NOMO-1 (cell line): ENCODE measurements around the gene IGFL4.
A peak's percentile ranks its signal among the peaks of the same experiment; 100 is the strongest.

Source experiments
- DNase-seq, 2 experiments: peaks; one replicate each; lab custom pipeline; 2025; ENCODE audit not compliant: unreplicated experiment in 2 of 2; lab: John Stamatoyannopoulos, UW

Gene IGFL4

DNA sequence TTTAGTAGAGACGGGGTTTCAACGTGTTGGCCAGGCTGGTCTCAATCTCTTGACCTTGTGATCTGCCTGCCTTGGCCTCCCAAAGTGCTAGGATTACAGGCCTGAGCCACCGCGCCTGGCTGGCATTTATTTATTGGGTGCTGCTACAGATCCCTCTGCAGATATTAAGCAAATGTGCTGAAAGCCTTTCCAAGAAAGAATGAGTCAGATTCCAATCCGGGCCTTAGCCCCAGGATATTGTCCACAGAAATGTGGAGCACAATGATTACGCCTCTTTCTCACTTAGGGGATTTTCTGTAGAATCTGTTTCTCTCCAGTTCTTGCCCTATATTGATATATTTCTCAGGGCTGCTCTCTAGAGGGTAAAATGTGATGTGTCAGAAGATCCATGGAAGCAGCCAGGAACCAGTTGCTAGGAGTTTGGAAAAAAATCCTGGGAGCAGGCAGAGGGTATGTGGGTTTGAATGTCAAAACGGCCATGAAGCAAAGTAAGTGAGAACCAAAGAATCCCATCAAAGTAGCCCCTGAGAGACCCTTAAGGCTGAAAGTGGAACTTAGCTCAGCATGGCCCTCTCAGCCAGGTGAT lies 24.8 kb upstream of the IGFL4 start:
- no peak for DNase-seq

DNA sequence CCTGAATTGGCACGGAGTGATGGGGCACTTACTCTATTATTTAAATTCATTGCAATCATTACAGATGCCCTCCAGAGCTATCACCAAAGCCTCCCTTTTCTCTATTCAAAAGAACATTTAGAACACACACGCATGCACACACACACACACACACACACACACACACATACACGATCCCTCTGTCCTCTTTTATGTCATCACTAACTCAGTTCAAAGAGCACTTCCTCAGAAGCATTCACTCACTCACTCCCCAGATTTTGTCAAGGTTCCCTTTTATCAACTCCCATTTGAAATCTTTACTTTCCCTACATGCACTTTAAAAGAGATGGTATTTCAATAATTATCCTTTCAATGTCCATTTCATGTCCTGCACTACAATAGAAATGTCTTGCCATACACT lies 22.4 kb upstream of the IGFL4 start:
- no peak for DNase-seq

DNA sequence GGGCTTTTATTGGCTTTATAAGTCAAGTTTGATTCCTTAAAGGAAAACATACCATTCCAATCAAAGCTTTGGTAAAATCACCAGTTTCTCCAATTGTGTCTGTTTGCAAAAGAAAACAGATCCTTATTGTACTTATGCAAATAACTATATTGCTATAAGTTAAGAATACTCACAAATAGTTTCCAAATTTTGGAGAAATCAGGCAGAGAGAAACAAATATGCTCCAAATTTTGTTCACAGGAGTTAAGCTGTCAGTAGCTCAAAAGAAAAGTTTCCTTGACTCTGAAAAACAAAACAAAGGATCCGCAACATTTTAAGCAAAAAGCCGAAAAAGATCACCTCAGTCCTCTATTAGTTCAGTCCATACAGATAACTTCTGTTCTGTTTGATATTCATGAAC lies 19.2 kb upstream of the IGFL4 start:
- no peak for DNase-seq

DNA sequence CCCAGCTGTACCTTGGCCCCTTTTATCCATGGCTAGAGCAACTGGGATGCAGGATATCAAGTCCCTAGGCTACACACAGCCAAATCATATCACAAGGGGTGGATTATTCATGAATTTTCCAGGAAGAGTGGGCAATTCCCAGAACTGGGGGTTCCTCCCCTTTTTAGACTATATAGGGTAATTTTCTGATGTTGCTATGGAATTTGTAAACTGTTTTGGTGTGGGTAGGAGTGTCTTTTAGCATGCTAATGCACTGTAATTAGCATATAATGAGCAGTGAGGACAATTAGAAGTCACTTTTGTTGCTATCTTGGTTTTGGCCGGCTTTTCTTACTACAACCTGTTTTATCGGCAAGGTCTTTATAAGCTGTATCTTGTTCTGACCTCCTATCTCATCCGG lies 18.0 kb upstream of the IGFL4 start:
- no peak for DNase-seq

DNA sequence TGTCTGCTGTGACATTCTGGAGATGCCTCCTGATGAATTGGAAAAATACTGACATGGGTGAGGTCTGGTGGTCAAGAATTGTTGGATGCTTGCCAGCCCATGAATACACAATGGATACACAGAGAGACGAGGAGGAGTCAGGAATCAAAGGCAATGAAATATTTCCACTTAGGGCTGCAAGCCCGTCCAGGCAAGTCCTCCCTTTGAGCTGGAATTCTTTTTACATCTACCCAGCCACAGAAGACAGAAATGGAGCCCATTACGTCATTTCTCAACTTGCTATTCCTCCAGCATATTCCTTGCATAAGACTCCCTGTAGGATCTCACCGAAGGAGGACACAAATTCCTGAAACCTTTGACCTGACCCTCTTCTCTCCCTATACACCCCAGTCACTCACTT lies 15.7 kb upstream of the IGFL4 start:
- DNase-seq: no peak

DNA sequence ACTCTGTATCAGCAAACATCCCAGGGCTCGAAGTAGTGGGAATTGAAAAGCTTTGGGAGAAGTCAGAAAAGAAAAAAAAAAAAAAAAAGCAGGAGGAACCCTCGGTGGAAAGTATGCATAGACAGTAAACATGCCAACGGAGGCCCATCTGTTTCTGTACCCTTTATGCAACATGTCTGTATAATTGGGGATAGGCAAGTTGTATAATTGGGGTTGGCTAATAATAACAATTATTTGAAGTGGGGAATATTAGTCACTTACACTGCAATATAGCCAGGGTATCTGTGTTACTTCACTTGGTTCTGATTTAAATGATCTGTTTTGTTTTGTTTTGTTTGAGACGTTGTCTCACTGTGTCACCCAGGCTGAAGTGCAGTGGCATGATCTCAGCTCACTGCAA lies 12.1 kb upstream of the IGFL4 start:
- no peak for DNase-seq

DNA sequence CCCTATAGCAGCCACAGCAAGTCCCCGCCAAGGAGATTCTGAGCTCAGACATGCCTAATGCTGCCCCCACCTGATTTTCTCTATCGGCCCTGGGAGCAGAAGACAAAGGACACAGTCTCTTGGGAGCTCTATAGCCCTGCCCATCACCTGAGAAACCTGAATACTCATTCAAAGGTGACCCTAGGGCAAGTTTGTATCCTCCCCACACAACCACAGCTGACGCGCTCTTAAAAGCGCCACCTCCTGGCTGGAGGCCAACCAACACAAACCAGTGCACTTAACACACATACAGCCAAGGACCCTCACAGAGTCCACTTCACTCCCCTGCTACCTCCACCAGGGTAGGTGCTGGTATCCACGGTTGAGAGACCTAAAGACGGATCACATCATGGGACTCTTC lies 8.8 kb upstream of the IGFL4 start:
- DNase-seq: no peak

DNA sequence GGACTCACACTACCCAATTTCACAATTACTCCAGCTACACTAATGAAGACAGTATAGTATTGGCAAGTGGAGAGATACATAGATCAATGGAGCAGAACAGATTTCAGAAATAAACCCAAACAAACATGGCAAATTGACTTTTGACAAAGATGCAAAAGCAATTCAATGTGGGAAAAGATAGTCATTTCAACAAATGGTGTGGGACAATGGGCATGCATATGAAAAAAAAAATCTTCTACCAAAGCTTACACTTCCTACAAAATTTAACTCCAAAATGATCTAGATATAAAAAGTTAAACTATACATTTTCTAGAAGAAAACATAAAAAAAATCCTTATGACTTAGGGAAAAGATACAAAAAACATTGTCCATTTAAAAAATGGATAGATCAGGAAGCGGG lies 2.7 kb upstream of the IGFL4 start:
- DNase-seq: no peak

DNA sequence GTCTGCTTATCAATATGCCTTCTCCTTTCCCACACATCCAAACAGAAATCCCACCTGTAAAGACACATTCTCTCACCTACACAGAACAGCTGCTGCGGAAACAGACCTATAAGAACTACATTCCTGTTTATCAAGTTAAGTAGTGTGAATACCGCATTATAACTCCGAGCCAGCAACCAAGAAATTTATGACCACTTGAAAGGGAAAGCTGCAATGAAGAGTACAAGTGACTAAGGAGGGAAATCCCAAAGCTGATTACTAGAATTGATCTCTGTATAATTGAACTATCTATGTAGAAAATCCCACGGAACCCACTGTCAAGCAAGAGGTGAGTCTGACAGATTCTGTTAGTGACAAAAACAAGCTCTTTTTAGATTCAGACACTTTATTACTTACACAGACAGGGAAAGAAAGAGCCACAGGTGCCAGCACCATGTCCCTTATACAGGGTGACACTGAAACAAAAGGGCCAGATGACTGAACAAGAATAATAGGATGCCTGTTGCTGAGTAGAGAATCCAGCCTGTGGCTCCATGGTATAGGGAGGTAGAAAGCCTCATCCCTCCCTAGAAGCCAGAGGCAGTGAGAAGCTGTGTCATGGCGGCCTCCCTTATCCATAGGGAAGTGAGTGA lies 1.6 kb upstream of the IGFL4 start:
- DNase-seq: no peak

DNA sequence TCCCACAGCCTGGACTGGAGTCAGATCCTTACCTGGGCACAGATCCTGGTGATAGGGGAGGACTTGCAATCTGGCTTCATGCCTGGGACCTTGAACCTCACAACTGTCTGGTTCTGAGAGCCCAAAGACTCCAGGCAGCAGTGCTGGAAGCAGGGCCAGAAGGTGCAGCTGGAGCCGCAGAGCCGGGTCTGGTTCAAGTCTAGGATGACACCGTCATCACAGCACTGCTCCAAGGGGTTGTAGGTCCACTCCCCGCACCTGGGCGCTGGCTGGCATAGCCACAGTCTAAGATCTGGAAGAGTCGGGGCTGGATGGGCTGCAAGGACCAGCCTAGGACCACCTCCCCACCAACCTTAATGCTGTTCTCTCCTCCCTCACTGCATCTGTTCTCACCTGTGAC lies 677 bp downstream of the IGFL4 start:
- no peak for DNase-seq

DNA sequence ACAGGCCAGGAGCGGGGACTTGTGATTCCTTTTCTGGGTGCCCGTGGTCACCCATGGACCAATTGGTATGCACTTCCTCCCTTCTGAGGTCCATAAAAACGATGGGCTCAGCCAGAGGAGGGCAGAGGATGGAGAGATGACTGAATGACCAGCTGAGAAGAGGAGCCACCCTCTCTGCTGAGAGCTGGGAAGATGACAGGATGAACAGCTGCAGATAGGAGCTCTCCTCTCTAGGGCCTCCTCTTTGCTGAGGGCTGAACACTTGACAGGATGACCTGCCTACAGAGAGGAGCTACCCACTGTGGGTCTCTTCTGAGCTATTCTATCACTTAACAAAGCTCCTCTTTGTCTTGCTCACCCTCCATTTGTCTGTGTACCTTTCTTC lies 4.1 kb downstream of the IGFL4 start:
- DNase-seq: no peak

DNA sequence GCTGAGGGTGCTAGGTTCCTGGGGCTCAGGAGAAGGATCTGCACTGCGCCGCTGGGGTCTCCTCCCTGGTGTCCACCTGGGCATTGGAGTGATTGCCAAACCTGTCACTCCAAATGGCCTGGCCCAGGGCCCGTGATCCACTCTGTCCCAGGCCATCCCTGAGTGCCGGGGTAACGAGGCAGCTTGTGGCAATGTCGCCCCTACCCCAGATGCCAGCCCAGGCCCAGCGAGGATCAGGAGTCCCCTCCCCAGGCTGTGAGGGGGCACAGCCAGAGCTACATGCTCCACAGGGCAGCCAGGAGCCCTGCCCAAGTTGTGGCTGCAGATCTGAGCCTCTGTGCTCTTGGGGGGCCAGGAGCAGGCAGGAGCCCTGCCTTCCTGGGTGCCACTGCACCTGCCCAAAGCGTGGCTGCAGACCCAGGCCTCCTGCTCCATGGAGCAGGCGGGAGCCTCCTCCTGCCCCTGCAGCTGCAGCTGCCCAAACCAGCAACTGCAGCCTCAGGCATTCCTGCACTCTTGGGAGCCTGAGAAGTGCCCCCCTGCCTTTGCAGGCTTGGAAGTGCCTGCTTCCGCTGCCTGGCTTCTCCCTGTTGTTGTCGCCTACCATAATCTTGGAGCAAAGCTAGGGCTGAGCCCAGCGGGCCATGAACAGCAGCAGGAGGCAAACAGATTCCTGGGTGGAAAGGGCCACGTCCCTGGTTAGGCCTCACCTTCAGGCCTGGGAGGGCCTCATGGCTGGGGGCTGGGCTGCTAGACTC lies 4.6 kb downstream of the IGFL4 start:
- DNase-seq: no peak

DNA sequence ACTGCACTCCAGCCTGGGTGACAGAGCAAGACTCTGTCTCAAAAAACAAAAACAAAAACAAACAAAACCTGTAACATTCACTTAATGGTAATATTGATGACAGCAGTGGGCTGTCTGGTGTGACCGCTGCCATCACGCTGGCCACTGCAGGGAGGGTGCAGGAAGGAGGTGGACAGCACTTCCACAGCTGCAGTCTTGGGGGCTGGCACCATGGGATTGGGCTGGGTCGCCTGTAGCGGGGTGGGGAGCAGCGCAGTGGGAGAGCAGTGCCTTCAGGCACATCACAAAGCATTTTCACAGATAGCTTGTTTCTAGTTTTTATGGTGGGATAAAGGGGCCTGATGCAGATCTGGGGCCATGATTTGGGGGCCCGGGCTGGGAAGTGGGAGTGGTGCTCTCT lies 5.3 kb downstream of the IGFL4 start:
- no peak for DNase-seq

DNA sequence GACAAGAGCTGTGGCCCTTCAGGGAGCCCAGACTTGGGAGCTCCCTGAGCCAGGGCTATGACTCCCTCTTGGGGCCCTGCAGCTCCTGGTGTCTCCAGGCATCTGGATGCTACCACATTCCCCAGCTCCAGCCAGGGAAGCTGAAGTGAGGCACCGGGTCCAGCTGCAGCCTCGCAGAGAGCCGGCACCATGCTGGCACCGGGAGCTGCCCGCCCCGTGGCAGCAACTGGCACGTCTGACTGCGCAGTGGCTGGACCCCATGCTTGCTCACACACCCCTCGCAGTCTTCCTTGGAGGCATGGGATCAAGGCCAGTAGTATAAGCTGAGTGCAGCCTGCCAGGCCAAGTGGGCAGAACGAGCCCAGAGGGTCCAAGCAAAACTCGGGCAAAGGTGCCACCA lies 7.4 kb downstream of the IGFL4 start:
- DNase-seq: no peak

DNA sequence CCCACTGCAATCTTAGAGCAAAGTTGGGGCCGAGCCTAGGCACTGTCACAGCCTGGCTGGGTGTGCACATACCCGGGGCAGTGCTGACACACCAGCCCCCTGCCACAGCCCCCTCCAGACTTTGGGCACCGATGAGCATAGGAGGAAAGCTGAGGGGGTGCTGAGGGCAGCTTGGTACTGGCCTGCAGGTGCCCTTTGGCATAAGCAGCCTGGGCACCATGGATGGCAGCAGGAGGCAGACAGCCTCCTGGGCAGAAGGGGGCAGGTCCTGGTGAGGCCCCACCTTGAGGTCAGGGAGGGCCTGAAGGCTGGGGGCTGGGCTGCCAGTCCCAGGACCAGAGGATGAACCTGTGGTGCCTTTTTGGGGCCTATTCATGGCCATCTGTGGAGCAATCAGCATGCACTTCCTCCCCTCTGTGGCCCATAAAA lies 8.2 kb downstream of the IGFL4 start:
- DNase-seq: no peak

DNA sequence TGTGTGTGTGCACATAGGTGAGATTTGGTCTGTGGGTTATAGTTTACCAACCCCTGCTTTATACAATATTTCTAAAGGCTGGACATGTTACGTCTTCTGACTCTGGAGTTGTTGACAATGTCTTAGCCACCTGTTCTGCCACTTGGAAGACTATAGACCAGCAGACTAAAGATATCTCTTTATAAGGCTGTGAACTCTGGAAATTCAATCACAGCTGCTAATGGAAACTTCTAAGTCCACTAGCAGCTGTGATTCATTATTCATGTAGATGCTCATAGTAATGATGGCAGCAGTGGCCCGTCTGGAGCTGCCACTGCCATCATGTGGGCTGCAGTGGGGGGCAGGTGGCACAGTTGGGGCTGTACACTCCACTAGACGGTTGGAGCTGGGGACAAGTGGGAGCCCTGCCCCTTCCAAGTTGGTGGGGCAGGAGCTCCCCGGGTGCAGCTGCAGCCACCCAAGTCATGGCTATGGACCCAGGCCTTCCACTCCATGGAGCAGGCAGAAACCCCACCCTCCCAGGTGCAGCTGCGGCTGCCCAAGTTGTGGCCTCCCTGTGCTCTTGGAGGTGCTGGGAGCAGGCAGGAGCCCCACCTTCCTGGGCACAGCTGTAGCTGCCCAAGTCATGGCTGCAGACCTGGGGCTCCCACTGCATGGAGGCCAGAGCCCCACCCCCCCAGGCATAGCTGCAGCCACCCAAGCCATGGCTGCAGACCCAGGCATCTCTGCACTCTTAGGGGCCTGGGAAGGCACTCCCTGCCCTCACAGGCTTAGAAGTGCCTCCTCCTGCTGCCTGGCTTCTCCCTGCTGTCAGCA lies 8.8 kb downstream of the IGFL4 start:
- DNase-seq: no peak

DNA sequence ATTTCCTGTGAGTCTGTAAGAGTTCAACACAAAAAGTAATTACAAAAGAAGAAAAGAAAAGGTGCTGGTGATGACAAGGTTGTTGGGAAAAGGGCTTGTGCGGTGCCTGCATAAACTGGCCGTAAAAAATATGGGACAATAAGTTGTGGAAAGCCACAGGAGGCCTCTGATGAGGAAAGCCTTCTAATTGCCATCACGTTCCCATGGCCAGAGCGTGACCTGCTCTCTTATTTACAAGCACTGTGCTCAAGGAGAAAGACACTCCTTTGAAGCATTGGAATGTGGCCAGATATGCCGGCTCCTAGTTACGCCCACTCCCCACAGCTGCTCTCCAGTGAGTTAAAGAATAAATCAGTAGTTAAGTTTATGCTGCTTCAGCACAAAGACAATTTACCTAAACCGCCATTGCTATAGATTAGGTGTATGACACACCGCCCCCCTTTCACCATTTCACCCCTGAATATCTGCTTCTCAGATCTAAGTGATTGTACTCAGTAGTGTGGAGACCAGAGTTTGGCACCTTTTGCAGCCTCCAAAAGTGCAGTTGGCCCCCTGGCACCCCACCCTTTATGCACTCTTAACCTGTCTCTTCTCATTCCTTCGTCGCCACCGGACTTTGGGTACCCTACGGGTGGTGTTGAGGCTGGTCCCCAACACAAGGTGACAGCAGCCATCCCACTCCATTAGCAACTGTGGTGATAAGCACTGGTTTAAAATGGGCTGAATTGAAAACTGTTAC lies 9.8 kb downstream of the IGFL4 start:
- DNase-seq: no peak

DNA sequence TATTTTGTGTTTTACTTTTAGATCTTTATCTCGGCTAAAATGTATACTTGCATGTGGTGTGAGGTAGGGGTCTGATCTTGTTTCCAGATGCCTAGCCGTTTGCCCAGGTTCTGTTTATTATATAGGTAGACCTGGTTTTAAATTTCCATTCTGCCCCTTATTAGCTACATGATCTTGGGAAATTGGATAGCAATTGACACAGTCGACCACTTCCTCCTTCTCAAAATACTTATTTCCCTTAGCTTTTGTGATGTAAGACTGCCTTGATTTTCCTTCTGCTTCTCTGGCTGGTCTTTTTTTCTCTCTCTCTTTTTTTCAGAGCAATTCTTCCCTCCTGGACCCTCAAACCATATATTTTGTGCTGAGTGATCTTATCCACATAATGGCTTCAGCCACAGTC lies 15.0 kb downstream of the IGFL4 start:
- peak; percentile 18 to 85 for DNase-seq

DNA sequence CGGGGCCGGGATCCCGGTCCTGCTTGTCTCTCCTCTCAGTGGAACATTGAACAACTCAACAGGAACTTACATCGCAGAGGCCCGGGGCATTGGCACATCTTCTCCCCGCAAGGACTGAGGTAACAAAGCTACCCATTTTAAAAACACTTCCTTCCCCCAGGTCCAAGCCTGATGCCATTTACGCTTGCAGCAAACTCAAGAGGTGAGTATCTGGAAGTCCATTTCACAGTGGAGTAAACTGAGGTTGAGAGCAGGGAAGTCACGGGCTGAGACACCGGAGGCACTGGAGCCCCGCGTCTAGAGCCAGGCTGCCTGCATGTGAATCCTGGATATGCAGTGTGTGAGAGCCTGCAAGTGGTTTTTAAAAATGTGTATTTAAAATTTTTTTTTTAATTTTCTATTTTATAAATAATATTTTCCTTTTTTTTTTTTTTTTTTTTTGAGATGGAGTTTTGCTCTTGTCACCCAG lies 17.5 kb downstream of the IGFL4 start:
- DNase-seq: peak in 1 of 2 experiments; percentile 43

DNA sequence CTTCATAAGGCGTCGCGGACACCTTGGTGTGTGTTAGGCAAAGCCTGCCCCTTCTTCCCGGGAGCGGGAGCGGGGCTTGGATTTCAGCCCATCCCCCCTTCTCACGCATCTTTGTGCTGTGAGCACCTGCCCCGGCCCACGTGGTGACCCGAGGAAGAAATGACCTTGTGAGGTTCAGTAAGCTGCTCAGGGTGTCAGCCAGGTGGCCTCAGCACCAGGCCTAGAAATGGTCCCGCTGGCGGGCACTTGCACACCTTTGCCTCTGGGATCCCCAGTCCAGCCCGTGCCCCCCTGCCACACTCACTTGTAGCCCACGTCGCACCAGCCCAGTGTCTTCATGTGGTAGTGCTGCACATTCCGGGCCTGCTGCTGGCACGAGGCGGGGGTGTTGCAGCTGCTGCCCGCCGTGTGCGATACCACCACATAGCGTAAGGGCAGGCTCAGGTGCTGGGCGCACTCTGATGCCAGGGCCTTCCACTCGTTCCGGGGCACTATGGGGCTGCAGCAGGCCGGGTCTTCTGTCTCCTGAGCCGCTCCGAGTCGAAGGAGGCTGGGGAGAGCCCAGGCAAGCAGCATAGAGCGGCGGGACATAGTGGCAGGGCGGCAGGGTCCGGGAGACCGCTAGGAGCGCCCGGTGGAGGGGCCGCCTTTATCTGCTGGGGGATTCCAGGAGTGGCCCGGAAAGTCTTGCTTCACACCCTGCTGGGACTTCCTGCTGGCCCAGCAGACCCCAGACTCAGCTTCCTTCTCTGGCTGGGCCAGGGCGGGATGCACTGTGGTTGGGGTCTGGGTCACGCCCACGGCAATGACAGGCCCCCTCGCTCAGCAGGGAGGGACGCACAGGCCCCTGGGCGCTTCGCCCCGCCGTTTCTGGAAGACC lies 18.1 kb downstream of the IGFL4 start, which contains the start of gene PGLYRP1:
TSS of gene PGLYRP1 (minus strand) at position 623 of the 880 bp plus-strand sequence. CDS start at position 591, 32 bp downstream.
- no peak for DNase-seq
